H9 (cell line): Measurements from ENCODE around the gene PDGFRB. TPM values are rescaled to one million over a fixed set of nuclear protein-coding genes. Genes with fewer than 3 reads are reported as not detected.

Source experiments
- DNase-seq: peaks from one replicate; pipeline ENCODE4 v3.0.0-alpha.2; 2017
- H2AFZ ChIP-seq: one replicate; pipeline ENCODE4 v1.6.1; 2013; ENCODE audit warnings: mild to moderate bottlenecking, low read length, control low read depth, moderate library complexity
- H2AK5ac ChIP-seq: 2 replicates; pipeline ENCODE4 v1.6.1; 2013; ENCODE audit warnings: low read length, control low read depth, mixed read lengths; ENCODE audit not compliant: insufficient read length
- H2BK120ac ChIP-seq: one replicate; pipeline ENCODE4 v1.6.1; 2013; ENCODE audit warnings: low read depth, mild to moderate bottlenecking, low read length, control low read depth, inconsistent platforms; ENCODE audit not compliant: poor library complexity, severe bottlenecking
- H2BK12ac ChIP-seq: 2 replicates; pipeline ENCODE4 v1.6.1; 2013; ENCODE audit warnings: low read length, control low read depth, mixed read lengths, low read depth; ENCODE audit not compliant: insufficient read length
- H2BK15ac ChIP-seq: 2 replicates; pipeline ENCODE4 v1.6.1; 2013; ENCODE audit warnings: low read depth, low read length, control low read depth
- H2BK20ac ChIP-seq: one replicate; pipeline ENCODE4 v1.6.1; 2013; ENCODE audit warnings: low read depth, mild to moderate bottlenecking, low read length, control low read depth, inconsistent platforms; ENCODE audit not compliant: poor library complexity, severe bottlenecking
- H2BK5ac ChIP-seq: 2 replicates; pipeline ENCODE4 v1.6.1; 2013; ENCODE audit warnings: low read length, control low read depth, mixed read lengths; ENCODE audit not compliant: insufficient read length
- H3K14ac ChIP-seq: 2 replicates; pipeline ENCODE4 v1.6.1; 2013; ENCODE audit warnings: low read length, control low read depth; ENCODE audit not compliant: insufficient read depth
- H3K18ac ChIP-seq: 2 replicates; pipeline ENCODE4 v1.6.1; 2013; ENCODE audit warnings: low read depth, mild to moderate bottlenecking, mixed read lengths, low read length, control low read depth; ENCODE audit not compliant: insufficient read length
- H3K23ac ChIP-seq: 2 replicates; pipeline ENCODE4 v1.6.1; 2013; ENCODE audit warnings: low read length, control low read depth, mixed read lengths, low read depth; ENCODE audit not compliant: insufficient read length
- H3K23me2 ChIP-seq: 2 replicates; pipeline ENCODE4 v1.6.1; 2013; ENCODE audit warnings: low read depth, mild to moderate bottlenecking, mixed read lengths, low read length, control low read depth; ENCODE audit not compliant: insufficient read length, poor library complexity, severe bottlenecking
- H3K27ac ChIP-seq: 2 replicates; pipeline ENCODE4 v1.5.1; 2013; ENCODE audit warnings: low read length, control low read depth, mixed read lengths, low read depth; ENCODE audit not compliant: insufficient read length
- H3K27me3 ChIP-seq: 2 replicates; pipeline ENCODE4 v1.6.1; 2013; ENCODE audit warnings: low read length, control low read depth, inconsistent platforms; ENCODE audit not compliant: insufficient read depth
- H3K4ac ChIP-seq: 2 replicates; pipeline ENCODE4 v1.6.1; 2013; ENCODE audit warnings: low read depth, mild to moderate bottlenecking, control low read depth, inconsistent platforms, low read length, moderate library complexity
- H3K4me1 ChIP-seq: 2 replicates; pipeline ENCODE4 v1.6.1; 2013; ENCODE audit warnings: low read length, control low read depth, inconsistent platforms; ENCODE audit not compliant: insufficient read depth
- H3K4me2 ChIP-seq: 2 replicates; pipeline ENCODE4 v1.6.1; 2013; ENCODE audit warnings: low read length, control low read depth, mixed read lengths; ENCODE audit not compliant: insufficient read length, insufficient read depth
- H3K56ac ChIP-seq: 2 replicates; pipeline ENCODE4 v1.6.1; 2013; ENCODE audit warnings: low read depth, mild to moderate bottlenecking, mixed read lengths, low read length, control low read depth; ENCODE audit not compliant: insufficient read length
- H3K79me1 ChIP-seq: 2 replicates; pipeline ENCODE4 v1.6.1; 2013; ENCODE audit warnings: low read depth, mild to moderate bottlenecking, moderate library complexity, low read length, control low read depth, inconsistent platforms; ENCODE audit not compliant: insufficient read depth, poor library complexity, severe bottlenecking
- H3K79me2 ChIP-seq: 2 replicates; pipeline ENCODE4 v1.6.1; 2013; ENCODE audit warnings: low read length, control low read depth, inconsistent platforms; ENCODE audit not compliant: insufficient read depth
- H3K9ac ChIP-seq: 2 replicates; pipeline ENCODE4 v1.6.1; 2013; ENCODE audit warnings: low read length, control low read depth, mixed read lengths; ENCODE audit not compliant: insufficient read length; ENCODE audit errors: extremely low read depth
- H3K9me3 ChIP-seq: one replicate; pipeline ENCODE4 v1.6.1; 2013; ENCODE audit warnings: low read depth, low read length, inconsistent platforms; ENCODE audit not compliant: control insufficient read depth
- H3T11ph ChIP-seq: one replicate; pipeline ENCODE4 v1.6.1; 2013; ENCODE audit warnings: mild to moderate bottlenecking, low read length, control low read depth, inconsistent platforms
- H4K20me1 ChIP-seq: one replicate; pipeline ENCODE4 v1.6.1; 2013; ENCODE audit not compliant: control insufficient read depth, insufficient read length, insufficient read depth
- H4K5ac ChIP-seq: 2 replicates; pipeline ENCODE4 v1.6.1; 2013; ENCODE audit warnings: low read depth, mild to moderate bottlenecking, mixed read lengths, low read length, control low read depth; ENCODE audit not compliant: insufficient read length
- H4K8ac ChIP-seq: replicated peaks from 2 replicates; pipeline ENCODE4 v1.6.1; 2013; ENCODE audit warnings: low read length, control low read depth, mixed read lengths, low read depth; ENCODE audit not compliant: insufficient read length
- H4K91ac ChIP-seq: 2 replicates; pipeline ENCODE4 v1.6.1; 2013; ENCODE audit warnings: low read depth, mild to moderate bottlenecking, moderate library complexity, mixed read lengths, low read length, control low read depth; ENCODE audit not compliant: insufficient read length
- H3K27ac Mint-ChIP-seq, 3 experiments: 2 replicates in 2 of 3; 3 replicates in 1 of 3; pipeline ENCODE4 v1.8.0; 2020 to 2021; ENCODE audit warnings: mixed read lengths in 3 of 3, mild to moderate bottlenecking in 1 of 3, moderate library complexity in 1 of 3
- H3K27me3 Mint-ChIP-seq: 2 replicates; pipeline ENCODE4 v1.8.0; 2021; ENCODE audit warnings: low read depth, mild to moderate bottlenecking, moderate library complexity, mixed read lengths
- H3K36me3 Mint-ChIP-seq, 3 experiments: 2 replicates in 2 of 3; 3 replicates in 1 of 3; pipeline ENCODE4 v1.8.0; 2020 to 2021; ENCODE audit warnings: low read depth in 3 of 3, mixed read lengths in 3 of 3; ENCODE audit not compliant: insufficient read depth in 1 of 3
- H3K4me1 Mint-ChIP-seq, 2 experiments: 2 replicates each; pipeline ENCODE4 v1.8.0; 2020; ENCODE audit warnings: mixed read lengths in 2 of 2
- H3K4me3 Mint-ChIP-seq, 2 experiments: 2 replicates in 1 of 2; 3 replicates in 1 of 2; pipeline ENCODE4 v1.8.0; 2020 to 2021; ENCODE audit warnings: mild to moderate bottlenecking in 2 of 2, mixed read lengths in 2 of 2, moderate library complexity in 1 of 2
- H3K9me3 Mint-ChIP-seq, 2 experiments: 2 replicates in 1 of 2; 3 replicates in 1 of 2; pipeline ENCODE4 v1.8.0; 2020; ENCODE audit warnings: mild to moderate bottlenecking in 2 of 2, mixed read lengths in 2 of 2, moderate library complexity in 1 of 2
- CTCF ChIP-seq: fragments of 200-600 bp; sonication (generic); conservative IDR thresholded peaks from 3 replicates; pipeline ENCODE4 v1.8.0; 2021; ENCODE audit warnings: antibody characterized with exemption, mild to moderate bottlenecking
- WGBS: extraction: QIAGEN DNeasy Blood & Tissue Kit; methylation state at CpG from one replicate; pipeline ENCODE4 v1.1.7; 2013; ENCODE audit warnings: missing lambda C conversion rate, low lambda C conversion rate, mixed read lengths; ENCODE audit not compliant: insufficient read length; ENCODE audit errors: extremely low coverage; 5-methylcytosine and 5-hydroxymethylcytosine counted together
- total RNA-seq: library from RNA; stranded (reverse); gene quantifications from 2 replicates; pipeline ENCODE4 v1.2.1, GENCODE V29; 2021

PDGFRB gene
- total RNA-seq, 1 experiment from 2014 or later, result 2.2 TPM

GRCh38 chr5:150161242-150162141, 5.8 kb upstream of the PDGFRB start:
- Histone ChIP-seq H3K9ac (no peak overlapping the region), H3T11ph (no peak overlapping the region), H2AFZ (no peak overlapping the region), H3K4ac (no peak overlapping the region), H2BK20ac (no peak overlapping the region), H2BK12ac (no peak overlapping the region), H3K23me2 (no peaks in the 10 kb centered on the region), H2BK120ac (no peak overlapping the region), H3K27me3 (peaks cover 20% of the 10 kb centered on the region; the same call in 1 of the 2 replicates), H3K56ac (no peak overlapping the region), H4K8ac (no peak overlapping the region), H3K4me2 (peak overlapping the region; percentile 20), H4K20me1 (no peaks in the 10 kb centered on the region), H3K27ac (no peak overlapping the region), H3K4me1 (no peaks in the 10 kb centered on the region), H4K5ac (no peak overlapping the region), H4K91ac (no peak overlapping the region), H3K14ac (no peak overlapping the region; the same call in 1 of the 2 replicates), H3K9me3 (no peaks in the 10 kb centered on the region), H2AK5ac (no peak overlapping the region), H3K18ac (no peak overlapping the region), H3K79me1 (no peaks in the 10 kb centered on the region), H2BK15ac (no peak overlapping the region), H3K23ac (no peak overlapping the region), H3K79me2 (no peaks in the 10 kb centered on the region), H2BK5ac (no peak overlapping the region)
- no peak overlapping the region for H3K27ac Mint-ChIP-seq
- H3K27me3 Mint-ChIP-seq, result peaks cover 66% of the 10 kb centered on the region
- 0 out of 5 replicates have a peak overlapping the region, but pooled peaks of 1 of the 2 experiments have one; percentile 39 for H3K4me3 Mint-ChIP-seq
- TF ChIP-seq CTCF, result peak; percentile 80
- H3K9me3 Mint-ChIP-seq, result peaks cover 0 to 6% of the 10 kb centered on the region in 2 experiments; a peak in 2 of 5 replicates
- H3K4me1 Mint-ChIP-seq, result peaks cover 12 to 19% of the 10 kb centered on the region in 2 experiments
- WGBS, result no CpG with 5 or more reads among the region's 14 CpGs
- no peaks in the 10 kb centered on the region for H3K36me3 Mint-ChIP-seq
- peak; percentile 90 for DNase-seq
